A549 (cell line): ENCODE results near the gene DHTKD1. TPM values are rescaled to one million over a fixed set of nuclear protein-coding genes. Genes with fewer than 3 reads are reported as not detected.

ENCODE experiments used
- ATAC-seq, 2 experiments: fragments of 200-7000 bp in 1 of 2; fragments of >200 bp in 1 of 2; cut with Nextera tagmentation in 1 of 2; cut with Tn5 transposase in 1 of 2; 3 replicates each; pipeline versions ENCODE4 v1.8.0 to v1.9.1; 2018 to 2020; ENCODE audit warnings: mild to moderate bottlenecking in 1 of 2, moderate library complexity in 1 of 2
- CTCF ChIA-PET: fragments of 300-600 bp; sonication (Branson Sonifier 250); formaldehyde crosslinking; extraction: SDS; loops from one replicate; lab custom pipeline; 2021; ENCODE audit warnings: antibody characterized with exemption, inconsistent platforms; lab: Yijun Ruan, JAX
- POLR2A ChIA-PET: fragments of 350-600 bp; formaldehyde crosslinking; extraction: SDS; loops from one replicate; lab custom pipeline; 2021; ENCODE audit warnings: antibody characterized with exemption, inconsistent platforms; lab: Yijun Ruan, JAX
- DNase-seq, 2 experiments: peaks; one replicate each; pipeline versions ENCODE4 v3.0.0 to v3.0.0-alpha.2; 2011 to 2016; ENCODE audit warnings: low read depth in 1 of 2, low spot score in 1 of 2
- FAIRE-seq: peaks from 2 replicates; lab custom pipeline; 2011; peaks lifted over from hg19 to GRCh38; lab: Jason Lieb, UNC
- H3K27ac ChIP-seq, 2 experiments: fragments of >200 bp; sonication (Bioruptor Twin); formaldehyde crosslinking; 3 replicates each; pipeline ENCODE4 v1.5.1; 2016 to 2017
- H3K4me1 ChIP-seq: fragments of >200 bp; sonication (Bioruptor Twin); formaldehyde crosslinking; 3 replicates; pipeline ENCODE4 v1.6.1; 2016
- H3K4me2 ChIP-seq: fragments of >200 bp; sonication (Bioruptor Twin); formaldehyde crosslinking; 3 replicates; pipeline ENCODE4 v1.6.1; 2016
- H3K4me3 ChIP-seq: fragments of >200 bp; sonication (Bioruptor Twin); formaldehyde crosslinking; 3 replicates; pipeline ENCODE4 v1.5.1; 2016
- H3K9me3 ChIP-seq: fragments of >200 bp; sonication (Bioruptor Twin); formaldehyde crosslinking; 3 replicates; pipeline ENCODE4 v1.6.1; 2016
- CBX2 ChIP-seq: fragments of 200-600 bp; sonication (generic); IDR thresholded peaks from 2 replicates; pipeline ENCODE4 v1.6.1; 2016; ENCODE audit warnings: low read depth, mild to moderate bottlenecking, borderline replicate concordance
- CEBPB ChIP-seq, 2 experiments: fragments of >200 bp in 1 of 2; sonication (Bioruptor Twin) in 1 of 2; formaldehyde crosslinking in 1 of 2; IDR thresholded peaks; 2 replicates each; pipeline ENCODE4 v1.6.1; 2012 to 2016
- CTCF ChIP-seq: fragments of >200 bp; sonication (Bioruptor Twin); formaldehyde crosslinking; IDR thresholded peaks from 3 replicates; pipeline ENCODE4 v1.5.1; 2016
- E2F6 ChIP-seq: IDR thresholded peaks from 2 replicates; pipeline ENCODE4 v1.6.1; 2012; ENCODE audit warnings: low read depth, borderline replicate concordance
- EHF ChIP-seq: fragments of 250-450 bp; sonication (Bioruptor Pico); IDR thresholded peaks from 2 replicates; pipeline ENCODE4 v1.5.0; 2020; ENCODE audit warnings: mild to moderate bottlenecking
- ELK1 ChIP-seq: fragments of 150-350 bp; IDR thresholded peaks from 2 replicates; pipeline ENCODE4 v1.6.1; 2014; ENCODE audit warnings: low read depth, mild to moderate bottlenecking, low read length
- EP300 ChIP-seq, 2 experiments: fragments of >200 bp; sonication (Bioruptor Twin); formaldehyde crosslinking; IDR thresholded peaks; 2 replicates in 1 of 2; 3 replicates in 1 of 2; pipeline ENCODE4 v1.6.1; 2016 to 2017
- ESRRA ChIP-seq: fragments of 150-350 bp; IDR thresholded peaks from 2 replicates; pipeline ENCODE4 v1.6.1; 2014; ENCODE audit warnings: mild to moderate bottlenecking, low read length, borderline replicate concordance
- FOSB ChIP-seq: fragments of 250-450 bp; sonication (Bioruptor Pico); IDR thresholded peaks from 2 replicates; pipeline ENCODE4 v1.5.0; 2020; ENCODE audit warnings: mild to moderate bottlenecking, moderate library complexity
- FOXS1 ChIP-seq: fragments of 250-450 bp; sonication (Bioruptor Pico); IDR thresholded peaks from 2 replicates; pipeline ENCODE4 v1.5.0; 2020; ENCODE audit warnings: mild to moderate bottlenecking, moderate library complexity
- GATA3 ChIP-seq: IDR thresholded peaks from 2 replicates; pipeline ENCODE4 v1.6.1; 2012; ENCODE audit warnings: borderline replicate concordance
- HDAC2 ChIP-seq: fragments of 200-600 bp; sonication (generic); IDR thresholded peaks from 2 replicates; pipeline ENCODE4 v1.6.1; 2016
- HES2 ChIP-seq: fragments of >200 bp; sonication (Bioruptor Twin); formaldehyde crosslinking; IDR thresholded peaks from 2 replicates; pipeline ENCODE4 v1.6.1; 2016
- HEYL ChIP-seq: fragments of 250-450 bp; sonication (Bioruptor Pico); IDR thresholded peaks from 2 replicates; pipeline ENCODE4 v1.8.0; 2021; ENCODE audit warnings: mild to moderate bottlenecking, moderate library complexity
- HOXB5 ChIP-seq: fragments of 250-450 bp; sonication (Bioruptor Pico); IDR thresholded peaks from 2 replicates; pipeline ENCODE4 v1.5.0; 2020; ENCODE audit warnings: mild to moderate bottlenecking, moderate library complexity
- KDM1A ChIP-seq: fragments of 200-600 bp; sonication (generic); IDR thresholded peaks from 2 replicates; pipeline ENCODE4 v1.6.1; 2016; ENCODE audit warnings: low read depth, mild to moderate bottlenecking
- MAZ ChIP-seq: fragments of 150-350 bp; IDR thresholded peaks from 2 replicates; pipeline ENCODE4 v1.6.1; 2014; ENCODE audit warnings: antibody characterized with exemption, low read depth, low read length, borderline replicate concordance
- MYC ChIP-seq: IDR thresholded peaks from 2 replicates; pipeline ENCODE4 v1.6.1; 2012; ENCODE audit warnings: mild to moderate bottlenecking, inconsistent platforms, low read length, improper control_type of control experiment, borderline replicate concordance
- NR3C1 ChIP-seq: fragments of >200 bp; sonication (Bioruptor Twin); formaldehyde crosslinking; IDR thresholded peaks from 3 replicates; pipeline ENCODE4 v1.6.1; 2017
- PBX3 ChIP-seq: IDR thresholded peaks from 2 replicates; pipeline ENCODE4 v1.6.1; 2012
- POLR2A ChIP-seq: IDR thresholded peaks from 2 replicates; pipeline ENCODE4 v1.6.1; 2012; ENCODE audit warnings: mild to moderate bottlenecking, low read length
- POLR2AphosphoS2 ChIP-seq: conservative IDR thresholded peaks from 2 replicates; pipeline ENCODE4 v1.6.1; 2012; ENCODE audit warnings: low read length, improper control_type of control experiment, inconsistent platforms
- RAD21 ChIP-seq, 2 experiments: fragments of >200 bp in 1 of 2; sonication (Bioruptor Twin) in 1 of 2; formaldehyde crosslinking in 1 of 2; IDR thresholded peaks in 1 of 2; conservative IDR thresholded peaks in 1 of 2; 2 replicates in 1 of 2; 3 replicates in 1 of 2; pipeline ENCODE4 v1.6.1; 2012 to 2018; ENCODE audit warnings: inconsistent platforms in 1 of 2
- RARB ChIP-seq: fragments of 250-450 bp; sonication (Bioruptor Pico); IDR thresholded peaks from 2 replicates; pipeline ENCODE4 v1.8.0; 2021; ENCODE audit warnings: mild to moderate bottlenecking, moderate library complexity
- RFX5 ChIP-seq: fragments of 450-650 bp; IDR thresholded peaks from 2 replicates; pipeline ENCODE4 v1.7.1; 2014; ENCODE audit warnings: antibody characterized with exemption, mild to moderate bottlenecking, moderate library complexity
- RNF2 ChIP-seq: fragments of 200-600 bp; sonication (generic); IDR thresholded peaks from 2 replicates; pipeline ENCODE4 v1.6.1; 2016; ENCODE audit warnings: low read depth, mild to moderate bottlenecking, antibody characterized with exemption, moderate library complexity, borderline replicate concordance
- SMC3 ChIP-seq: fragments of >200 bp; sonication (Bioruptor Twin); formaldehyde crosslinking; IDR thresholded peaks from 3 replicates; pipeline ENCODE4 v1.6.1; 2018; ENCODE audit warnings: inconsistent platforms
- TP53 ChIP-seq: fragments of 250-450 bp; sonication (Bioruptor Pico); IDR thresholded peaks from 2 replicates; pipeline ENCODE4 v1.5.0; 2021; ENCODE audit warnings: mild to moderate bottlenecking, moderate library complexity
- ZC3H11A ChIP-seq: fragments of 450-650 bp; IDR thresholded peaks from 2 replicates; pipeline ENCODE4 v1.6.1; 2014; ENCODE audit warnings: antibody characterized with exemption, mild to moderate bottlenecking
- ZFP36 ChIP-seq: fragments of 450-650 bp; IDR thresholded peaks from 2 replicates; pipeline ENCODE4 v1.6.1; 2014; ENCODE audit warnings: borderline replicate concordance; ENCODE audit not compliant: partially characterized antibody
- WGBS: methylation state at CpG from one replicate; pipeline ENCODE4 v1.1.6; 2017; ENCODE audit errors: missing lambda C conversion rate; 5-methylcytosine and 5-hydroxymethylcytosine counted together
- polyA plus RNA-seq, 4 experiments: library from polyadenylated mRNA; depleted of rRNA in 3 of 4; stranded (reverse); fragments of >200 nt; fragmentation: RNase III in 1 of 4; extraction: RNeasy Plus Mini Kit Qiagen cat#74134 plus additional on column Dnase treatment in 1 of 4; gene quantifications; 2 replicates in 3 of 4; 3 replicates in 1 of 4; pipeline ENCODE4 v1.2.3, GENCODE V29; 2011 to 2017

The DHTKD1 gene
- polyA plus RNA-seq, 2 of the 4 experiments (the other 2 are of a cell fraction) = 11.9 to 23.0 TPM

GRCh38 chr10:12121673-12122072 is 52.9 kb downstream of the DHTKD1 start:
- no peaks in the 10 kb centered on the region for H3K9me3 ChIP-seq
- TF ChIP-seq POLR2A = no peak
- TF ChIP-seq SMC3 = no peak
- TF ChIP-seq PBX3 = no peak
- no peak for TF ChIP-seq CTCF
- no peak for TF ChIP-seq MYC
- no peak for TF ChIP-seq HOXB5 (CRISPR knock-in tag)
- no peak for TF ChIP-seq POLR2AphosphoS2
- TF ChIP-seq RNF2 = no peak
- no peak for TF ChIP-seq NR3C1
- H3K27ac ChIP-seq = no peak overlapping the region
- ATAC-seq = no peak
- 93% methylated on average over 4 of the region's 4 CpGs for WGBS
- H3K4me2 ChIP-seq = no peak overlapping the region
- POLR2A ChIA-PET = interaction anchor here (0.6 kb wide), 1 partner anchor 34 kb away, joined by 3 read pairs; no protein-coding TSS in a partner anchor
- no peak overlapping the region for H3K4me3 ChIP-seq
- peaks cover 7% of the 10 kb centered on the region; the same call in 2 of the 3 replicates for H3K4me1 ChIP-seq
- CTCF ChIA-PET = no interaction called here
- no peak for DNase-seq
- no peak for FAIRE-seq

GRCh38 chr10:12129222-12130111 is 60.7 kb downstream of the DHTKD1 start, which contains the start of gene SEC61A2:
SEC61A2 (plus strand) TSS chr10:12129677; CDS start chr10:12129788, 111 bp downstream.
- DNase-seq (peak; percentile 90 to 91), FAIRE-seq (no peak), ATAC-seq (peak; percentile 92 to 93)
- H3K4me2 ChIP-seq = peak within 1 kb of the TSS; percentile 81
- ChIA-PET CTCF (interaction anchor here (0.8 to 2.2 kb wide), 8 partner anchors 10 to 86 kb away, joined by 3 to 10 read pairs (median 4); no protein-coding TSS in a partner anchor), POLR2A (interaction anchor here (0.7 to 1.2 kb wide), 4 partner anchors 60 to 367 kb away, joined by 3 to 5 read pairs (median 4); partner anchors contain the start of gene DHTKD1)
- peaks cover 6% of the 10 kb centered on the region; the same call in 2 of the 3 replicates for H3K4me1 ChIP-seq
- H3K4me3 ChIP-seq = peak within 1 kb of the TSS; percentile 75
- under 1% methylated on average over 30 of the region's 108 CpGs for WGBS
- peak within 1 kb of the TSS; percentile 82 to 95 for H3K27ac ChIP-seq
- no peaks in the 10 kb centered on the region for H3K9me3 ChIP-seq
- no peak for TF ChIP-seq HDAC2
- peak; percentile 41; the same call in 1 of the 2 replicates for TF ChIP-seq MYC
- TF ChIP-seq FOXS1 (CRISPR knock-in tag) = no peak; the same call in 1 of the 2 replicates
- TF ChIP-seq HEYL (CRISPR knock-in tag) = no peak
- TF ChIP-seq ZFP36 = no peak
- TF ChIP-seq POLR2A = peak; percentile 81
- no peak for TF ChIP-seq EHF (CRISPR knock-in tag)
- TF ChIP-seq RFX5 = no peak
- no peak for TF ChIP-seq RAD21 (conservative IDR thresholded peaks at IDR 0.05 in 1 of 2, IDR thresholded peaks at IDR 0.05 in 1 of 2)
- TF ChIP-seq ELK1 = no peak
- TF ChIP-seq CEBPB (IDR thresholded peaks at IDR 0.05) = no peak
- no peak for TF ChIP-seq EP300 (IDR thresholded peaks at IDR 0.05)
- no peak for TF ChIP-seq CBX2
- no peak for TF ChIP-seq ESRRA
- TF ChIP-seq HOXB5 (CRISPR knock-in tag) = no peak; the same call in 1 of the 2 replicates
- no peak for TF ChIP-seq SMC3
- 0 out of 2 replicates have a peak, but pooled peaks have one; percentile 21 for TF ChIP-seq TP53 (CRISPR knock-in tag)
- no peak for TF ChIP-seq ZC3H11A
- no peak for TF ChIP-seq FOSB
- 0 out of 2 replicates have a peak, but pooled peaks have one; percentile 0 for TF ChIP-seq MAZ
- 0 out of 2 replicates have a peak, but pooled peaks have one; percentile 30 for TF ChIP-seq KDM1A
- no peak for TF ChIP-seq RARB (CRISPR knock-in tag)
- TF ChIP-seq HES2 = no peak
- peak; percentile 54; the same call in 1 of the 2 replicates for TF ChIP-seq E2F6
- TF ChIP-seq GATA3 = no peak
